Measurements from ENCODE around the gene STK31.

DNA sequence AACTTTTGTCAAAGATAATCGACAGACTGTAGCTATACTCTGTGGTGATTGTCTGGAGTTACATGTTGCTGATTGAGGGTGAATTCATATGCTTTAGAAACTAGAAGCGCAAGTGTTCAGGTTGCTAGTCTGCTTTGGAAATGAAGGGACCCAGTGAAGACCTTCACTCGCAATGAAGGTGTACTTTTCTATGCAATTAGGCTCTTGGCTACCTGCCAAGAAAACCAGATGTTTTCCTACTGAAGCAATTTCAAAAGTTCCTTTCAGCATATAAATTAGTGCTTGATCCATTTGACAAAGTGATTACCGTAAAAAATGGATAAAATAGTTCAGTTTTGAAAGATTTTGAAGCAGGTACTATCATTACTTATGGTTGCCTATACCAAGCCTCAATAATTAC lies 10.0 kb upstream of the STK31 start:
- TF ChIP-seq, protein P1, sequence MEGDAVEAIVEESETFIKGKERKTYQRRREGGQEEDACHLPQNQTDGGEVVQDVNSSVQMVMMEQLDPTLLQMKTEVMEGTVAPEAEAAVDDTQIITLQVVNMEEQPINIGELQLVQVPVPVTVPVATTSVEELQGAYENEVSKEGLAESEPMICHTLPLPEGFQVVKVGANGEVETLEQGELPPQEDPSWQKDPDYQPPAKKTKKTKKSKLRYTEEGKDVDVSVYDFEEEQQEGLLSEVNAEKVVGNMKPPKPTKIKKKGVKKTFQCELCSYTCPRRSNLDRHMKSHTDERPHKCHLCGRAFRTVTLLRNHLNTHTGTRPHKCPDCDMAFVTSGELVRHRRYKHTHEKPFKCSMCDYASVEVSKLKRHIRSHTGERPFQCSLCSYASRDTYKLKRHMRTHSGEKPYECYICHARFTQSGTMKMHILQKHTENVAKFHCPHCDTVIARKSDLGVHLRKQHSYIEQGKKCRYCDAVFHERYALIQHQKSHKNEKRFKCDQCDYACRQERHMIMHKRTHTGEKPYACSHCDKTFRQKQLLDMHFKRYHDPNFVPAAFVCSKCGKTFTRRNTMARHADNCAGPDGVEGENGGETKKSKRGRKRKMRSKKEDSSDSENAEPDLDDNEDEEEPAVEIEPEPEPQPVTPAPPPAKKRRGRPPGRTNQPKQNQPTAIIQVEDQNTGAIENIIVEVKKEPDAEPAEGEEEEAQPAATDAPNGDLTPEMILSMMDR (conservative IDR thresholded peaks at IDR 0.05), result no peak
- no peak for TF ChIP-seq ZFX (IDR thresholded peaks at IDR 0.05)

Measured in C4-2B (cell line).